DMS153 (cell line): Measurements from ENCODE around the gene VENTX.

Experiments
- DNase-seq: peaks from one replicate; lab custom pipeline; 2025; lab: John Stamatoyannopoulos, UW

The VENTX gene

DNA sequence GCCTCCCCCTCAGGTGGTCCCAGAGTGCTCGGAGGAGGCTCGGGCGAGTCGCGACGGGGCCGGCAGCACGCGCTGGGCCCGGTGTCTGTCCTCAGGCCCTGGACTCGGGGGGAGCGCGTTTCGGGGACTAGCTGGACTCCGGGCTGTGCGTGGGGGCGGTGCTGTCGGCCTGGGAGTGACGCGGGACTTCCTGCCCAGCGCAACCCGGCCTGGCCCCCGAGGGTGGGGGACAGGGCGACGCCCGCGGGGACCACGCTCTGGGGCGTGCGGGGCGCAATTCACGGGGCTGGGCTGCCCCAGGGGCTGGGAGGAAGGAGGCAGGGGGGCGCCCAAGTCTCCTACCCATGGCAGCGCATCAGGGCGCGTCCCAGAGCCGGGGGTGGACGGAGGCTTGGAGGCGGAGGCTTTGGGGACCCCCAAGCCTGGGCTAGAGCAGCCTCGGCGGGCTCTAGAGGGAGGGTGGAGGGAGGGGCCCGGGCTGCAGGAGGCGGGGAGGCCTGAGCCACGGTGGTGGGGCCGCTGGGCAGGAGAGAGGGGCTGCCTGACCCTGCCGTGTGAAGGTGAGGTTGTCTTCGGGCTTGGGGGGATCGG lies 2.3 kb upstream of the VENTX start:
- DNase-seq: no peak

GRCh38 chr10:133235932-133236331 lies 1.7 kb upstream of the VENTX start:
- DNase-seq: no peak

- DNase-seq: no peak
Observed at GRCh38 chr10:133236401-133237240, 1.0 kb upstream of the VENTX start.

GRCh38 chr10:133237241-133237587 lies 441 bp upstream of the VENTX start:
- no peak for DNase-seq

DNA sequence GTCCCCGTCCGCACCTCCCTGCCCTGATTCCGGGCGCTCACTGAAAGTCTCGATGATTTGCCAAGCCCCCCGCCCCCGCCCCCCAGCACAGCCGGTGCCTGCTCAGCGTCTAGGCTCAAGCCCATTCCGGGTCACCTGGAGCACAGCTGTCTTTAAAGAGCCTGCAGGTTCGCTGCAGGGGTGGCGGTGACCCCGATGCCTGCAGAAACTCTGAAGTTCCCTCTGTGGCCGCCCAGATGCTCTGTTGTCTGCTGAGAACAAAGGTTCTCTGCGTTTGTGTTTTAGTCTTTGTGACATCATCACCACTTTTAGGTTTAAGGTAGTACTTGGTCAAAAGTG lies 780 bp downstream of the VENTX start:
- DNase-seq: no peak

DNA sequence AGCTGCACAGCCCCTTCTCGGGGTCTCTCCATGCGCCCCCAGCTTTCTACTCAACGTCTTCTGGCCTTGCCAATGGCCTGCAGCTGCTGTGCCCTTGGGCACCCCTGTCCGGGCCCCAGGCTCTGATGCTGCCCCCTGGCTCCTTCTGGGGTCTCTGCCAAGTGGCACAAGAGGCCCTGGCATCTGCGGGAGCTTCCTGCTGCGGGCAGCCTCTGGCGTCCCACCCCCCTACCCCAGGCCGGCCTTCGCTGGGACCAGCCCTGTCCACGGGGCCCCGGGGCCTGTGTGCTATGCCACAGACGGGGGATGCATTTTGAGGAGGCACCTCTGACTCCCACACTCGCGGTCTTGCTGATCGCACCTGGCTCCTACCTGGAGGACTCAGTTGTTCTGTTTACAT lies 2.3 kb downstream of the VENTX start:
- no peak for DNase-seq

- DNase-seq: no peak
Observed at GRCh38 chr10:133241501-133242205, 4.0 kb downstream of the VENTX start.

DNA sequence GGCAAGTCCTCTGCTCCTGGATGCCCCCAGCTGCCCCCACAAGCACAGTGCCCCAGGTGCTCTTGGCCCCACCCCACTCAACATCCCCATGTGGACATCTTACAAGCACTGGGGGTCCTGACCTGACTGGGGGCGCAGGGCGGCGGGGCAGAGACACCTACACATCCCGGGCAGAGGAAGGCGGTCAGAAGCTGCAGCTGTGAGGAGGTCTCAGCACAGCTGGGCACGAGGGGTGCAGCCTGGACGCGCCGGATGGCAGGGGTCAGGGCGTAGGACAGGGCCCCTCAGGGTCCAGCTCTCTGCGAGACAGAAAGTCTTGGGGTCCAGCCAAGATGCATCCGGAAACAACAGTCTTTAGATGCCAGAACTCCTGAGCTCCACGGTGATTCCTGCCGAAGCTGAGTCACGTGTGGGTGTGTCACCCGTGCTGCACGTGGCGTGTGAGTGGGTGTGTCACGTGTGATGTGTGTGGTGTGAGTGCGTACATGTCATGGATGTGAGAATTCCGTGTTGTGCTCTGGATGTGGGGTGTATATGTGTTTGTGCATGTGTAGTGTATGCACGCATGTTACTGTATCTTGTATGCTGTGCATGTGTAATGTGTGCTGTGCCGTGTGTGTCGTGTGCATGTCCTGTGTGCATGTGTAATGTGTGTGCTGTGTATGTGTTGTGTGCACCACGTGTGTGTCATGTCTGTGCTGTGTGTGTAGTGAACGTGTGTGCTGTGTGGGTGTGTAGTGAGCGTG lies 5.1 kb downstream of the VENTX start:
- DNase-seq: no peak

GRCh38 chr10:133243593-133243992 lies 5.9 kb downstream of the VENTX start:
- no peak for DNase-seq

GRCh38 chr10:133245439-133246235 lies 8.0 kb downstream of the VENTX start:
- DNase-seq: no peak

DNA sequence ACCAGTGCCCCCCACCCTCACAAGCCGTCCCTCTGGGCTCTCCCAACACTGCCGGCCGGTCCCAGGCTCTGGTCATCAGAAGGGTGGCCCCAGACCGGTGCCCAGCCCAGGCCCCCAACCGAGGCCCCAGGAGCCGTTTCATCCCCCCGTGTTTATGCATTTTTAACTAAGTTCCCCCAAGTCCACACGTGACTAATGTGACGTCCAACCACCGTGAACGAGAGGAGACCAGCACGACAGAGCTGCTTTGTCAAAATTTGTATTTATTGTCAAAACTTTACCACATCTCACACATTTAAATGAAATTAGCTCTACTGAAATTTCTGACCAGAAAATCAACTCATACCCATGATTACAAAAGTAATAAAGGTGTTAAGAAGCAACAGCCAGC lies 8.6 kb downstream of the VENTX start:
- DNase-seq: no peak

DNA sequence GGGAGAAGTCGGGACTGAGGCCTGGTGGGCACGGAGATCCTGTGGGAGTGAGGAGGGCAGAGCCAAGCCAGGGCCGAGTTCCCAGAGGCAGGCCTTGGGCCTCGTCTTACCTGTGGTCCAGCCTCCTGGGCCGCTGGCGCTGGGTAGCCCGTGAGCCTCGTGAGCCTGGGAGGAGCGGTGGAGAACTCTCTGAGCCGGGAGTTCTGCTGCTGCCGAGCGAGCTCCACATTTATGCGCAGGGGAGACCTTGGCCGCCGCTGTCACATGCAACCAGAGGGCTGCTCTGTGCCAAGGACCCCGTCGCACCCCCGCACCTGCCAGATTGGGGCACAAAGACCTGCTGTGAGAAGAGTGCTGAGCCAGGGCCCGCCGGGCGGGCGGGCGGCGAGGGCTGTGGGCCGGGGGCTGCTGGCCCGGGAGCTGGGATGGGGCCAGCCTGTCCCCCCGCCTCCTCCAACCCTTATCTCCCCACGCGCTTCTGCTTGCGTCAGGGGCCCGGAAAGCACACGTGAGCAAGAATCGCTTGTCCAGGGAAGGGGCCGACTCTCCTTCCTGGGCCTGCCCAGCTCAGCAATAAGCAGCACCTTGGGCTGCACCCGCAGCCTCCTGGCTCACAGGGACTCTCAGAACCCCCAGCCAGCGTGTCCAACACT lies 10.2 kb downstream of the VENTX start:
- DNase-seq: no peak

- no peak for DNase-seq
Observed at GRCh38 chr10:133248334-133248715, 10.7 kb downstream of the VENTX start.

DNA sequence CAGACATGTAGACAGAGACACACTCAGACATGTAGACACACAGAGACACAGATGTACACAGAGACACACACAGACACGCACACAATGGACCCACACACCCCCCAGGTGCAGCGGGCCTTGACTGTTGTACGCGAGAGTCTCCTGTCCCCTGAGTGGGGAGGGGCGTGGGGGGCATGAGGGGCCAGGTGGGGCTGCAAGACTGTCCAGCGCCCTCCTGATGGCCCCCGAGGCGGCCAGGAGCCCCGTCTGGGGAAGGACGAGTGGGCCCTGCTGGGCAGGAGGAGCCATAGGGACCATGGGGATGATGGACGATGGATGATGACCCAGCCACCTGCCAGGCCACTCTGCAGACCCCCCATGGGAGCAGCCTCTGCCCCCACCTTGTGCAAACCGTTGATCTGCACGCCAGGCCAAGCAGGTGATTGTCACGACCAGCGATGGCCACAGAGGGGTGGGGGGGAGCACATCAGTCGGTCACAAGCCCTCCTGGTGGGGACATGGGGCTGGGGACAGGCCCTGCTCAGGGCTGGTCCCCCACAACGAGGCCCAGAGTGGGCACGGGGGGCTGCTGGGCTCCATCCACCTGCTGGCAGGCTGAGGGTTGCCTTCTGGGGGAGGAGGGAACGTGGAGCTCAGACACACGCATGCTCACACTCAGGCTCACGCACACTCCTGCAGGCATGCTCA lies 11.6 kb downstream of the VENTX start:
- no peak for DNase-seq

DNA sequence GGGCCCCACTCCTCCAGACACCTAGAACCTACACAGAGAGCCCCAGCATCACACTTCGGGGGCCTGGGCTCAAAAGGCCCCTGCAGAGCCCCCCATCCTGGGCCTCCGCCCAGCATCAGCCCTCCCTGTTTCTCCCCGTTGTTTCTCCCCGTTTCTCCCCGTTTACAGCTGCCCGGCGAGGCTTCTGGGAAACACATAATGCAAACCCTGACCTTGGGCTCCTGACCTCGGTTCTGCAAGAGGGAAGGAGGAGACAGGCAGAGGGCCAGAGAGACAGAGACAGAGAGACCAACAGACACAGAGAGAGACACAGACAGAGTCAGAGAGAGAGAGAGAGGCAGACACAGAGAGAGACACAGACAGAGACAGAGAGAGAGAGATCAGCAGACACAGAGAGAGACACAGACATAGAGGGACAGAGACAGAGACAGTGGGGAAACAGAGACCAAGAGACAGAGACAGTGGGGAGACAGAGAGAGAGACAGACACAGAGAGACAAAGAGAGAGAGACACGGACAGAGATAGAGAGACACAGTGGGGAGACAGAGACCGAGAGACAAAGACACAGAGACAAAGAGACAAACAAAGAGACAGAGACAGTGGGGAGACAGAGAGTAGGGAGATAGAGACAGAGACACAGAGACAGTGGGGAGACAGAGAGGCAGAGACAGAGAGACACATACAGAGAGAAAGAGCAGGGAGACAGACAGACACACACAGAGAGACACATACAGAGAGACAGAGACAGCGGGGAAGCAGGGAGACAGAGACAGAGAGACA lies 12.5 kb downstream of the VENTX start:
- DNase-seq: no peak

DNA sequence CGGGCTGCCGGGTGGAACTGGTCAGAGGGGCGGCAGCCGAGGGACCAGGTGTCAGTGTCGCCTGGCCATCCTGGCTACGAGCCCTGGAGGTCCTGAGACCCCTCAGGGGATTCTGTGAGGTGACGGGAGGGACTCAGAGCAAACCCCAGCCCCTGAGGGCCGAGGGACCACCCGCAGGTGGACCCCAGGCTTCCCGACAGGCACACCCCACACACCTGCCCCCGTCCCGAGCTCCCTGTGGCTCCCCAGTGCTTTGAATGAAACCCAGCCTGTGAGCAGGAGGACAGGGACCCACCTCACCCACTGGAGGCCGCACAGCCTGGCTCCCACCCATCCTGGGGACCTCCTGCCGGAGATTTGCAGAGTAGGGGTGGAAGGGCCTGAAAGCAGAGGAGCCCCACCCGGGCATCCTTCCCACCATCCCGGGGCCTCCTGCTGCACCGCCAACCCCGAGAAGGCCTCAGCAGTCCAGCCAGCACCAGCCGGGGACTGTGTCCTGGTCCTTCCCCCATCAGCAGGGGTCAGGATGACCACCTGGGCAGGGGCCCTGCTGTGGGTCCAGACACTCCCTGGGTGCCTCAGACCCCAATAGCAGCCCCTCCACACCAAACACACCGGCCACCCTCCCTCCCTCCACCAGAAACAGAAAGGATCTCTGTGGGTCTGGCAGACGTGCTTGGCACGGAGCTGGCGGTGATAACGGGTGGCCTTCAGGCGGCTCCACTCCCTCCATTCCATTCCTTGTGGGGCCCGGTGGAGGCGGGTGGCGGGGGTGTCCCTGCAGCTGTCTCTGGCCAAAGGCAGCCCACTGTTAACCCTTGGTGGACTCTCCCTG lies 13.9 kb downstream of the VENTX start:
- DNase-seq: no peak

- no peak for DNase-seq
Observed at GRCh38 chr10:133252223-133252552, 14.5 kb downstream of the VENTX start.

GRCh38 chr10:133253361-133253955 lies 15.8 kb downstream of the VENTX start:
- no peak for DNase-seq
